Heart left ventricle (tissue), 13 donors: ENCODE measurements around the gene IFNA7.
"Not testable (repeated sequence)": the region's sequence is repeated elsewhere in the genome, so short reads cannot be mapped to it uniquely, and the experiment has no call there.

Experiments
- POLR2A ChIP-seq, 2 donors: fragments of 450-650 bp; IDR thresholded peaks; one replicate each; pipeline ENCODE4 v1.6.1; 2017; ENCODE audit warnings: antibody characterized with exemption in 2 of 2, mild to moderate bottlenecking in 2 of 2, moderate library complexity in 2 of 2
- TF ChIP-seq, protein P1 (sequence below), 12 donors: fragments of 200-600 bp; sonication (generic) in 4 of 12; IDR thresholded peaks; one replicate each; pipeline versions ENCODE4 v1.5.0 to v1.8.0; 2018 to 2022; ENCODE audit warnings: antibody characterized with exemption in 12 of 12, mild to moderate bottlenecking in 5 of 12
- donor health status: ischemic (EF 13 %, LVEDD 7.1; RV severe dilation, severe dysfunction).
- donor health status: DM: no; HTN: yes; CAD: no.
- donor health status: DM: no; HTN: no; CAD: no.
- donor health status: ischemic (EF 25% LVEDD 6.9; RV normal size, moderate dysfunction).
- donor health status: ischemic (EF 25% LVEDD 5.7; RV mildly dilated, moderate dysfunction).
- donor health status: ischemic (EF 35%, LVEDD 5.7; RV mildly dilated, moderate dysfunction).
- donor health status: nonischemic (EF 11% LVEDD 7.7; RV severe dilation, severe dysfunction).
- donor health status: DM: yes; HTN: yes; CAD: no.
- donor health status: PGD.
- donor health status: ischemic (EF 29% LVEDD 5.4; RV normal size, mild dysfunction).
- donor health status: nonischemic (EF 23%, LVEDD 6.1; RV moderate dilation, normal function).

DNA sequence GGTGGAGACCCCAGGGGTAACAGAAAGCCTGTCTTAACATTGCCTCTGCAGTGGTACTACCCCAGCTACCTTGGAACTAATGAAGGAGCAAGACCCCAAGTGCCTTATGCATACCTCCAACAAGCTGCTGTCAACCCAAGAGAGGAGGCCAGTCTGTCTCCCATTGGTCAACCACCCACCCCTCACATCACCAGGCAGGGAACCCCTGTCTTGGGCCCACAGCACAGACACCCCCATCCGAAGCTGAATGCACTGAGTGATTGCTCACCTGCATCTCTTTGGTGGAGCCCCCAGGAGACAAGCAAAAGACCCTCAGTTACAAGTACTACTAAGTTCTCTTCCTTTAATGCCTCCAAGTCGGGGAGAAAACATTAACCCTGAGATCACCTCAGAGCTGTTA lies 10.2 kb upstream of the IFNA7 start:
- TF ChIP-seq, protein P1, sequence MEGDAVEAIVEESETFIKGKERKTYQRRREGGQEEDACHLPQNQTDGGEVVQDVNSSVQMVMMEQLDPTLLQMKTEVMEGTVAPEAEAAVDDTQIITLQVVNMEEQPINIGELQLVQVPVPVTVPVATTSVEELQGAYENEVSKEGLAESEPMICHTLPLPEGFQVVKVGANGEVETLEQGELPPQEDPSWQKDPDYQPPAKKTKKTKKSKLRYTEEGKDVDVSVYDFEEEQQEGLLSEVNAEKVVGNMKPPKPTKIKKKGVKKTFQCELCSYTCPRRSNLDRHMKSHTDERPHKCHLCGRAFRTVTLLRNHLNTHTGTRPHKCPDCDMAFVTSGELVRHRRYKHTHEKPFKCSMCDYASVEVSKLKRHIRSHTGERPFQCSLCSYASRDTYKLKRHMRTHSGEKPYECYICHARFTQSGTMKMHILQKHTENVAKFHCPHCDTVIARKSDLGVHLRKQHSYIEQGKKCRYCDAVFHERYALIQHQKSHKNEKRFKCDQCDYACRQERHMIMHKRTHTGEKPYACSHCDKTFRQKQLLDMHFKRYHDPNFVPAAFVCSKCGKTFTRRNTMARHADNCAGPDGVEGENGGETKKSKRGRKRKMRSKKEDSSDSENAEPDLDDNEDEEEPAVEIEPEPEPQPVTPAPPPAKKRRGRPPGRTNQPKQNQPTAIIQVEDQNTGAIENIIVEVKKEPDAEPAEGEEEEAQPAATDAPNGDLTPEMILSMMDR (IDR thresholded peaks at IDR 0.05) = not testable (repeated sequence)
- TF ChIP-seq POLR2A (IDR thresholded peaks at IDR 0.05) = not testable (repeated sequence)
